B cell (primary cell): Measurements from ENCODE around the gene MAPT. TPM values are rescaled to one million over a fixed set of nuclear protein-coding genes. Genes with fewer than 3 reads are reported as not detected.

Experiments used
- ATAC-seq: fragments of 200-7000 bp; cut with Tn5 transposase; one replicate; pipeline ENCODE4 v1.10.0; 2021; ENCODE audit warnings: low read depth, mild to moderate bottlenecking, moderate number of reproducible peaks, moderate library complexity
- CTCF ChIA-PET: fragments of 350-600 bp; sonication (Branson Sonifier 250); formaldehyde crosslinking; loops from one replicate; lab custom pipeline; 2021; ENCODE audit warnings: antibody characterized with exemption, inconsistent platforms; lab: Charles Lee
- POLR2A ChIA-PET: fragments of 350-600 bp; sonication (Branson Sonifier 250); formaldehyde crosslinking; loops from one replicate; lab custom pipeline; 2021; ENCODE audit warnings: antibody characterized with exemption; lab: Charles Lee
- DNase-seq: peaks from one replicate; pipeline ENCODE4 v3.0.0; 2013
- H2AFZ ChIP-seq: 2 replicates; pipeline ENCODE4 v1.6.1; 2012; ENCODE audit warnings: mild to moderate bottlenecking, low read depth, low read length; ENCODE audit not compliant: insufficient read depth, poor library complexity, severe bottlenecking
- H3K27ac ChIP-seq, 2 donors: 1 replicate in 1 of 2; 2 replicates in 1 of 2; pipeline ENCODE4 v1.5.1; 2012 to 2013; ENCODE audit warnings: low read length in 2 of 2, mild to moderate bottlenecking in 2 of 2, moderate library complexity in 1 of 2
- H3K27me3 ChIP-seq, 4 experiments: fragments of 200-600 bp in 1 of 4; sonication (generic) in 1 of 4; replicated peaks in 1 of 4; 1 replicate in 2 of 4; 2 replicates in 2 of 4; pipeline versions ENCODE4 v1.6.1 to v1.7.0; 2013 to 2016; ENCODE audit warnings: low read length in 3 of 4, mild to moderate bottlenecking in 2 of 4, mixed read lengths in 1 of 4, moderate library complexity in 1 of 4; ENCODE audit not compliant: insufficient read depth in 4 of 4, control insufficient read depth in 3 of 4; ENCODE audit errors: control extremely low read depth in 1 of 4
- H3K36me3 ChIP-seq, 2 experiments: replicated peaks in 1 of 2; 1 replicate in 1 of 2; 2 replicates in 1 of 2; pipeline versions ENCODE4 v1.6.1 to v1.7.1; 2013; ENCODE audit warnings: low read length in 1 of 2; ENCODE audit not compliant: insufficient read depth in 2 of 2, control insufficient read depth in 1 of 2; ENCODE audit errors: control extremely low read depth in 1 of 2, extremely low read depth in 1 of 2
- H3K4me1 ChIP-seq, 2 donors: fragments of 200-600 bp in 1 of 2; sonication (generic) in 1 of 2; 1 replicate in 1 of 2; 2 replicates in 1 of 2; pipeline versions ENCODE4 v1.5.1 to v1.6.1; 2013 to 2017; ENCODE audit warnings: low read length in 2 of 2; ENCODE audit not compliant: control insufficient read depth in 2 of 2, insufficient read depth in 2 of 2
- H3K4me2 ChIP-seq: replicated peaks from 2 replicates; pipeline ENCODE3; 2012; ENCODE audit warnings: mild to moderate bottlenecking, low read depth, low read length; ENCODE audit not compliant: poor library complexity, severe bottlenecking
- H3K4me3 ChIP-seq, 5 experiments: fragments of 200-600 bp in 1 of 5; sonication (generic) in 1 of 5; 1 replicate in 3 of 5; 2 replicates in 2 of 5; pipeline versions ENCODE4 v1.5.1 to v1.7.0; 2011 to 2016; ENCODE audit warnings: low read length in 4 of 5, mild to moderate bottlenecking in 4 of 5, low read depth in 2 of 5, control low read depth in 1 of 5, moderate library complexity in 1 of 5; ENCODE audit not compliant: insufficient read depth in 1 of 5; ENCODE audit errors: control extremely low read depth in 1 of 5, extremely low read depth in 1 of 5
- H3K79me2 ChIP-seq: fragments of 200-600 bp; sonication (generic); one replicate; pipeline ENCODE4 v1.6.0; 2016; ENCODE audit warnings: low read length; ENCODE audit not compliant: control insufficient read depth, insufficient read depth
- H3K9ac ChIP-seq: fragments of 200-600 bp; sonication (generic); 2 replicates; pipeline ENCODE4 v1.6.1; 2017; ENCODE audit warnings: mild to moderate bottlenecking, low read length, moderate library complexity
- H3K9me3 ChIP-seq, 3 donors: one replicate each; pipeline versions ENCODE4 v1.6.1 to v1.7.1; 2013; ENCODE audit warnings: low read length in 2 of 3; ENCODE audit not compliant: control insufficient read depth in 2 of 3, insufficient read depth in 1 of 3; ENCODE audit errors: control extremely low read depth in 1 of 3
- H4K20me1 ChIP-seq: 2 replicates; pipeline ENCODE4 v1.6.0; 2012; ENCODE audit warnings: mild to moderate bottlenecking, low read length; ENCODE audit not compliant: insufficient read depth, control insufficient read depth, poor library complexity, severe bottlenecking
- H3K27ac Mint-ChIP-seq: one replicate; pipeline ENCODE4 v1.8.0; 2021; ENCODE audit warnings: mixed read lengths
- H3K27me3 Mint-ChIP-seq: one replicate; pipeline ENCODE4 v1.8.0; 2021; ENCODE audit warnings: mixed read lengths
- H3K4me1 Mint-ChIP-seq: one replicate; pipeline ENCODE4 v1.8.0; 2021; ENCODE audit warnings: mixed read lengths
- H3K4me3 Mint-ChIP-seq: one replicate; pipeline ENCODE4 v1.8.0; 2021; ENCODE audit warnings: mixed read lengths
- H3K9me3 Mint-ChIP-seq: one replicate; pipeline ENCODE4 v1.8.0; 2022; ENCODE audit warnings: mixed read lengths; ENCODE audit not compliant: insufficient read depth
- EZH2 ChIP-seq: IDR thresholded peaks from 2 replicates; pipeline ENCODE4 v1.6.1; 2012; ENCODE audit warnings: borderline replicate concordance, low read depth, mild to moderate bottlenecking, moderate library complexity, low read length; ENCODE audit not compliant: insufficient read depth, poor library complexity, severe bottlenecking
- WGBS: methylation state at CpG from one replicate; pipeline ENCODE4 v1.1.5; 2013; ENCODE audit warnings: missing lambda C conversion rate; ENCODE audit not compliant: insufficient coverage; 5-methylcytosine and 5-hydroxymethylcytosine counted together
- intact Hi-C: fragments of 100-400 bp; cut with micrococcal nuclease; formaldehyde crosslinking; loops from one replicate; pipeline ENCODE4 v1.10.0; 2022
- polyA plus RNA-seq: library from polyadenylated mRNA; depleted of rRNA; stranded (reverse); fragments of >200 nt; gene quantifications from 2 replicates; pipeline ENCODE4 v1.2.3, GENCODE V29; 2012
- total RNA-seq, 2 donors: library from RNA; stranded (reverse); fragments of 120-200 nt in 1 of 2; gene quantifications; 1 replicate in 1 of 2; 2 replicates in 1 of 2; pipeline versions ENCODE4 v1.2.3 to v1.2.4, GENCODE V29; 2013 to 2022
- TF ChIP-seq, protein P1 (sequence below): fragments of 200-600 bp; IDR thresholded peaks from one replicate; pipeline ENCODE4 v1.8.0; 2022; ENCODE audit warnings: antibody characterized with exemption, mild to moderate bottlenecking

Gene MAPT
- total and polyA plus RNA-seq, 2 donors (not counting 1 experiment from before 2014, with no cell fraction given), result 0.13 to 0.20 TPM

DNA sequence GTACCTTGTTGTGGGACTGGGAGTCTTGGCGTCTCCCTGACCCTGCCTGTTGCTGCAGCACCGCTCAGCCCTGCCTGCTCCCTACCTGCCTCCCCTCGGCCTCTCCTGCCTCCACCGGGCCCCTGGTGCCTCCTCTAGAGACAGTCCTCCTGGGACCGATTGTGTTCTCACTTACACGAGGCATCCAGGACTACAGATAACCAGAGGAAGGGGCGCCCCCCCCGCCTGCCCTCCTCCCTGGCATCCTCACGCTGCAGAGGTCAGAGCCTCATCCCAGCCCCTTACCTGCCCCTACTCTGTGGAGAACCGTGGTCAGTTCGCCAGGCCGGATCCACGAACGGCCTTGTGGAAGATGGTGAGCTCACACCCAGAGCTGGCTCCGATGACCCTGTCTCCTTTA, 24.8 kb downstream of the MAPT start:
- Mint-ChIP-seq H3K9me3 (no peaks in the 10 kb centered on the region), H3K4me3 (no peak overlapping the region), H3K4me1 (no peaks in the 10 kb centered on the region), H3K27me3 (peaks cover 43% of the 10 kb centered on the region), H3K27ac (no peak overlapping the region)
- no peak for ATAC-seq
- TF ChIP-seq, protein P1, sequence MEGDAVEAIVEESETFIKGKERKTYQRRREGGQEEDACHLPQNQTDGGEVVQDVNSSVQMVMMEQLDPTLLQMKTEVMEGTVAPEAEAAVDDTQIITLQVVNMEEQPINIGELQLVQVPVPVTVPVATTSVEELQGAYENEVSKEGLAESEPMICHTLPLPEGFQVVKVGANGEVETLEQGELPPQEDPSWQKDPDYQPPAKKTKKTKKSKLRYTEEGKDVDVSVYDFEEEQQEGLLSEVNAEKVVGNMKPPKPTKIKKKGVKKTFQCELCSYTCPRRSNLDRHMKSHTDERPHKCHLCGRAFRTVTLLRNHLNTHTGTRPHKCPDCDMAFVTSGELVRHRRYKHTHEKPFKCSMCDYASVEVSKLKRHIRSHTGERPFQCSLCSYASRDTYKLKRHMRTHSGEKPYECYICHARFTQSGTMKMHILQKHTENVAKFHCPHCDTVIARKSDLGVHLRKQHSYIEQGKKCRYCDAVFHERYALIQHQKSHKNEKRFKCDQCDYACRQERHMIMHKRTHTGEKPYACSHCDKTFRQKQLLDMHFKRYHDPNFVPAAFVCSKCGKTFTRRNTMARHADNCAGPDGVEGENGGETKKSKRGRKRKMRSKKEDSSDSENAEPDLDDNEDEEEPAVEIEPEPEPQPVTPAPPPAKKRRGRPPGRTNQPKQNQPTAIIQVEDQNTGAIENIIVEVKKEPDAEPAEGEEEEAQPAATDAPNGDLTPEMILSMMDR, result no peak
- TF ChIP-seq EZH2, result no peak
- no peak overlapping the region for H3K4me3 ChIP-seq
- ChIA-PET CTCF (no interaction called here), POLR2A (no interaction called here)
- H2AFZ ChIP-seq, result no peak overlapping the region
- no peaks in the 10 kb centered on the region for H3K36me3 ChIP-seq
- peaks cover 0 to 3% of the 10 kb centered on the region in 2 donors for H3K4me1 ChIP-seq
- DNase-seq, result no peak
- no peaks in the 10 kb centered on the region for H3K9me3 ChIP-seq
- intact Hi-C loops, result no loop called here
- H3K79me2 ChIP-seq, result no peaks in the 10 kb centered on the region
- no peak overlapping the region for H3K27ac ChIP-seq
- no peak overlapping the region for H3K4me2 ChIP-seq
- WGBS, result 83% methylated on average over 13 of the region's 15 CpGs
- H3K27me3 ChIP-seq, result peaks cover 0 to 9% (median 2%) of the 10 kb centered on the region in 4 experiments
- H4K20me1 ChIP-seq, result no peaks in the 10 kb centered on the region
- H3K9ac ChIP-seq, result no peak overlapping the region

DNA sequence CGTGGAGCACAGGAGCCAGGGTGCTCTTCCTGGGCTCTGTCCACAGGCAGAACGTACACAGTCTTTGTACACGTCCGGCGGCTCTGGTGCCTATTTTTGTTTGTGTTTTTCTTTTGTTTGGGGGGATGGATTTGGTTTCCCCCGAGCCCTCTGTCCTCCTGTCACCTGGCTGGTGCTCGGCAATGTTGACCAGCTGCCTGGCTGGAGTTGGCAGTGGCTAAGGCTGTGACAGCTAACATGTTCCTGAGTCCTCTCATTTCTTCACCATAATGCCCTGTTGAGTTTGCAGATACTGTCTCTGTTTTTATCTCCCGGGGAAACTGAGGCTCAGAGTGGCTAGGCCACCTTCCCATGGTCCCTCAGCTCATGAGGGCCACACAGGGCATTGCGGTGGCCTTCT, 25.7 kb downstream of the MAPT start:
- Histone ChIP-seq H3K4me2 (no peak overlapping the region), H3K27ac (no peak overlapping the region), H4K20me1 (no peaks in the 10 kb centered on the region), H3K79me2 (no peaks in the 10 kb centered on the region), H3K36me3 (no peaks in the 10 kb centered on the region), H3K9ac (no peak overlapping the region), H3K27me3 (peaks cover 0 to 9% (median 2%) of the 10 kb centered on the region in 4 experiments), H2AFZ (no peak overlapping the region), H3K9me3 (no peaks in the 10 kb centered on the region), H3K4me1 (no peaks in the 10 kb centered on the region), H3K4me3 (no peak overlapping the region)
- Mint-ChIP-seq H3K4me3 (no peak overlapping the region), H3K9me3 (no peaks in the 10 kb centered on the region), H3K4me1 (no peaks in the 10 kb centered on the region), H3K27me3 (peaks cover 43% of the 10 kb centered on the region), H3K27ac (no peak overlapping the region)
- POLR2A ChIA-PET, result no interaction called here
- CTCF ChIA-PET, result no interaction called here
- intact Hi-C loops, result no loop called here
- DNase-seq, result no peak
- no peak for TF ChIP-seq EZH2
- TF ChIP-seq, protein P1, result no peak
- 93% methylated on average over 9 of the region's 9 CpGs for WGBS
- no peak for ATAC-seq
